Loucy (cell line): ENCODE data around the gene ILK.

Experiments
- EZH2phosphoT487 ChIP-seq: fragments of 200-600 bp; IDR thresholded peaks from 2 replicates; pipeline ENCODE4 v1.6.1; 2018; ENCODE audit warnings: antibody characterized with exemption, mild to moderate bottlenecking, moderate library complexity, borderline replicate concordance
- TF ChIP-seq, protein P1 (sequence below): fragments of 200-600 bp; sonication (generic); conservative IDR thresholded peaks from 2 replicates; pipeline ENCODE4 v1.5.1; 2014; ENCODE audit warnings: mild to moderate bottlenecking, antibody characterized with exemption, low read length

GRCh38 chr11:6634534-6634933 lies 31.0 kb downstream of the ILK start:
- TF ChIP-seq, protein P1, sequence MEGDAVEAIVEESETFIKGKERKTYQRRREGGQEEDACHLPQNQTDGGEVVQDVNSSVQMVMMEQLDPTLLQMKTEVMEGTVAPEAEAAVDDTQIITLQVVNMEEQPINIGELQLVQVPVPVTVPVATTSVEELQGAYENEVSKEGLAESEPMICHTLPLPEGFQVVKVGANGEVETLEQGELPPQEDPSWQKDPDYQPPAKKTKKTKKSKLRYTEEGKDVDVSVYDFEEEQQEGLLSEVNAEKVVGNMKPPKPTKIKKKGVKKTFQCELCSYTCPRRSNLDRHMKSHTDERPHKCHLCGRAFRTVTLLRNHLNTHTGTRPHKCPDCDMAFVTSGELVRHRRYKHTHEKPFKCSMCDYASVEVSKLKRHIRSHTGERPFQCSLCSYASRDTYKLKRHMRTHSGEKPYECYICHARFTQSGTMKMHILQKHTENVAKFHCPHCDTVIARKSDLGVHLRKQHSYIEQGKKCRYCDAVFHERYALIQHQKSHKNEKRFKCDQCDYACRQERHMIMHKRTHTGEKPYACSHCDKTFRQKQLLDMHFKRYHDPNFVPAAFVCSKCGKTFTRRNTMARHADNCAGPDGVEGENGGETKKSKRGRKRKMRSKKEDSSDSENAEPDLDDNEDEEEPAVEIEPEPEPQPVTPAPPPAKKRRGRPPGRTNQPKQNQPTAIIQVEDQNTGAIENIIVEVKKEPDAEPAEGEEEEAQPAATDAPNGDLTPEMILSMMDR, result no peak
- TF ChIP-seq EZH2phosphoT487, result no peak
